SU-DHL-6 (cell line): Measurements from ENCODE around the gene TENM4.

Experiments
- H2AFZ ChIP-seq: fragments of 200-600 bp; sonication (generic); 2 replicates; pipeline ENCODE4 v1.6.1; 2014; ENCODE audit warnings: low read depth, mild to moderate bottlenecking, moderate library complexity, mixed read lengths, antibody characterized with exemption, low read length; ENCODE audit not compliant: severe bottlenecking
- H3F3A ChIP-seq: fragments of 200-600 bp; shearing (Covaris generic); 2 replicates; pipeline ENCODE4 v1.6.0; 2016; ENCODE audit warnings: antibody characterized with exemption, mild to moderate bottlenecking; ENCODE audit not compliant: insufficient read depth
- H3K27ac ChIP-seq: fragments of 200-600 bp; sonication (generic); 2 replicates; pipeline ENCODE4 v1.5.1; 2016; ENCODE audit warnings: low read depth, mild to moderate bottlenecking, low read length, moderate library complexity, mixed read lengths
- H3K27me3 ChIP-seq: fragments of 200-600 bp; sonication (generic), shearing (Covaris generic); 2 replicates; pipeline ENCODE4 v1.6.0; 2014; ENCODE audit warnings: mild to moderate bottlenecking, low read length
- H3K36me3 ChIP-seq: fragments of 200-600 bp; sonication (generic); 2 replicates; pipeline ENCODE4 v1.6.1; 2014; ENCODE audit warnings: mild to moderate bottlenecking, low read length, mixed read lengths
- H3K4me2 ChIP-seq: fragments of 300-600, 200-600 bp; shearing (Covaris generic), sonication (generic); 2 replicates; pipeline ENCODE4 v1.6.0; 2014; ENCODE audit warnings: low read length, low read depth, mild to moderate bottlenecking; ENCODE audit not compliant: poor library complexity, severe bottlenecking
- H3K4me3 ChIP-seq: fragments of 200-600 bp; sonication (generic); 2 replicates; pipeline ENCODE4 v1.5.1; 2014; ENCODE audit warnings: antibody characterized with exemption, low read length, mild to moderate bottlenecking, mixed read lengths; ENCODE audit not compliant: insufficient read depth, poor library complexity, severe bottlenecking
- H3K79me2 ChIP-seq: fragments of 200-600 bp; sonication (generic); 2 replicates; pipeline ENCODE4 v1.6.1; 2014; ENCODE audit warnings: mild to moderate bottlenecking, low read length, moderate library complexity; ENCODE audit not compliant: insufficient read depth
- H3K9ac ChIP-seq: fragments of 200-600 bp; sonication (generic); 2 replicates; pipeline ENCODE4 v1.7.0; 2014; ENCODE audit warnings: mild to moderate bottlenecking, low read length
- H3K9me2 ChIP-seq: fragments of 200-600 bp; sonication (generic); replicated peaks from 2 replicates; pipeline ENCODE4 v1.6.1; 2014; ENCODE audit warnings: low read length; ENCODE audit not compliant: insufficient read depth
- H3K9me3 ChIP-seq: fragments of 200-600 bp; sonication (generic); 2 replicates; pipeline ENCODE4 v1.6.1; 2014; ENCODE audit warnings: low read length, mixed read lengths; ENCODE audit not compliant: insufficient read depth
- H4K20me1 ChIP-seq: fragments of 200-600 bp; sonication (generic); 2 replicates; pipeline ENCODE4 v1.6.1; 2014; ENCODE audit warnings: low read depth, mild to moderate bottlenecking, antibody characterized with exemption, low read length, moderate library complexity, mixed read lengths
- CTCF ChIP-seq: fragments of 200-600 bp; sonication (generic); IDR thresholded peaks from one replicate; pipeline ENCODE4 v1.5.1; 2017; ENCODE audit warnings: antibody characterized with exemption, mild to moderate bottlenecking, low read length, moderate library complexity; ENCODE audit not compliant: insufficient read depth, poor library complexity, severe bottlenecking
- EZH2phosphoT487 ChIP-seq: fragments of 200-600 bp; sonication (generic), shearing (Covaris generic); conservative IDR thresholded peaks from 2 replicates; pipeline ENCODE4 v1.6.1; 2018; ENCODE audit warnings: mild to moderate bottlenecking, antibody characterized with exemption, low read length, moderate library complexity, mixed read lengths

Gene TENM4

DNA sequence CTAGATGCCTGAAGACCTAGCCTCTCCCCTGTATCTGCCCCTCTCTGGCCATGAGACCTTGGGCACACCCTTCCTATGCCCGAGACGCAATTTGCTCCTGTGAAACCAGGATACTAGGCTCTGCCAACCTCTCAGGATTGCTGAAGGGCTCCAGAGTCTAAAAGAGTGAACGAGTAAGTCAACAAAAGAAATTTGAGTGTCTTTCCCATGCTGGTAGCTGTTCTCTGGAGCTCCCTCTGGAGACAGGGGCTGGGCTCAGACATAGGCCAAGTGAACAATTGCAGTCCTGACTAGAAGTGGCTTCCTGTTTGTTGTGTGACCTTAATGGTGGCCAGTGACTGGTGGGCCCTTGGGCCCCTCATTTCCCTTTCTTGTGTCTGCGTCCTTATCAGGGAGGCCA lies 677.2 kb downstream of the TENM4 start:
- Histone ChIP-seq H2AFZ (no peak overlapping the region), H3K9me3 (no peaks in the 10 kb centered on the region), H3K79me2 (no peaks in the 10 kb centered on the region), H3K4me2 (no peak overlapping the region), H3K9me2 (no peaks in the 10 kb centered on the region), H4K20me1 (no peaks in the 10 kb centered on the region), H3K27me3 (no peaks in the 10 kb centered on the region), H3K9ac (no peak overlapping the region), H3K4me3 (no peak overlapping the region), H3K36me3 (no peaks in the 10 kb centered on the region), H3K27ac (no peak overlapping the region), H3F3A (no peaks in the 10 kb centered on the region)
- TF ChIP-seq EZH2phosphoT487, result no peak
- TF ChIP-seq CTCF, result no peak

GRCh38 chr11:78762105-78762504 lies 678.7 kb downstream of the TENM4 start:
- no peak overlapping the region for H2AFZ ChIP-seq
- H3K9ac ChIP-seq, result no peak overlapping the region
- H3F3A ChIP-seq, result no peaks in the 10 kb centered on the region
- no peaks in the 10 kb centered on the region for H3K27me3 ChIP-seq
- TF ChIP-seq CTCF (no peak), EZH2phosphoT487 (no peak)
- H3K27ac ChIP-seq, result no peak overlapping the region
- no peaks in the 10 kb centered on the region for H3K36me3 ChIP-seq
- no peaks in the 10 kb centered on the region for H4K20me1 ChIP-seq
- no peak overlapping the region for H3K4me3 ChIP-seq
- H3K79me2 ChIP-seq, result no peaks in the 10 kb centered on the region
- H3K9me2 ChIP-seq, result no peaks in the 10 kb centered on the region
- H3K4me2 ChIP-seq, result no peak overlapping the region
- no peaks in the 10 kb centered on the region for H3K9me3 ChIP-seq

- TF ChIP-seq CTCF (no peak), EZH2phosphoT487 (no peak)
Measured at GRCh38 chr11:78759071-78759470, 681.8 kb downstream of the TENM4 start.

DNA sequence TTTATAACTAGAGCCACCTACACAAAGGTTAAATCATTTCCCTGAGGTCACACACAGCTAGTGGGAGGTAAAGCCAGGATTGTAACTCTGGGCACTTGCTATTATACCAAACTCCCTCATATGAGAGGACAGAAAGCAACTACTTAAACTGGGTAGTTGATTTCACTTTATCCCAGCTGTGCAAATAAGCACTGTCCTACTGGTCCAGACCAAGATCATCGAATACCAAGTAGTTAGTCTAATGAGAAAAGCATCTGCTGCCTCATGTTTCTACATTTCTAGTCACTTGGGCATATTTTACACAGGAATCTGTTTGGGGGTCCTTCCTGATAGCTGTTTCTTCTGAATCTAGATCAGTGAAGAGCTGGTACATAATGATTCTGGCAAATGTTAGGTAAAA lies 687.5 kb downstream of the TENM4 start:
- TF ChIP-seq EZH2phosphoT487, result no peak
- TF ChIP-seq CTCF, result no peak
- Histone ChIP-seq H2AFZ (no peak overlapping the region), H3K27me3 (no peaks in the 10 kb centered on the region), H3K27ac (no peak overlapping the region), H4K20me1 (no peaks in the 10 kb centered on the region), H3K4me3 (no peak overlapping the region), H3K9ac (no peak overlapping the region), H3K9me2 (no peaks in the 10 kb centered on the region), H3K4me2 (no peak overlapping the region), H3F3A (no peaks in the 10 kb centered on the region), H3K9me3 (no peaks in the 10 kb centered on the region), H3K36me3 (no peaks in the 10 kb centered on the region), H3K79me2 (no peaks in the 10 kb centered on the region)

More at GRCh38 chr11:78759071-78759470, 681.8 kb downstream of the TENM4 start:
- H3K4me2 ChIP-seq, result no peak overlapping the region
- no peak overlapping the region for H3K27ac ChIP-seq
- no peak overlapping the region for H3K9ac ChIP-seq
- no peak overlapping the region for H3K4me3 ChIP-seq
- no peaks in the 10 kb centered on the region for H3K9me3 ChIP-seq
- no peaks in the 10 kb centered on the region for H3K36me3 ChIP-seq
- H3K9me2 ChIP-seq, result no peaks in the 10 kb centered on the region
- no peaks in the 10 kb centered on the region for H3K27me3 ChIP-seq
- H3K79me2 ChIP-seq, result no peaks in the 10 kb centered on the region
- H2AFZ ChIP-seq, result no peak overlapping the region
- no peaks in the 10 kb centered on the region for H4K20me1 ChIP-seq
- H3F3A ChIP-seq, result no peaks in the 10 kb centered on the region
